HG02759 (cell line): ENCODE data around the gene PRDM8.
"Not testable (repeated sequence)": the region's sequence is repeated elsewhere in the genome, so short reads cannot be mapped to it uniquely, and the experiment has no call there.

Source experiments
- ATAC-seq: cut with Tn5 transposase; IDR thresholded peaks from one replicate; pipeline ENCODE4 v1.9.1; 2021; ENCODE audit warnings: mild to moderate bottlenecking, moderate library complexity; ENCODE audit not compliant: unreplicated experiment

Gene PRDM8

GRCh38 chr4:80225595-80225994 is 28.3 kb downstream of the PRDM8 start:
- ATAC-seq = no peak

GRCh38 chr4:80226094-80226493 is 28.8 kb downstream of the PRDM8 start:
- ATAC-seq = no peak

- ATAC-seq = no peak
Measured at GRCh38 chr4:80228460-80228859, 31.2 kb downstream of the PRDM8 start.

- no peak for ATAC-seq
Measured at GRCh38 chr4:80229128-80229527, 31.8 kb downstream of the PRDM8 start.

GRCh38 chr4:80229590-80229989 is 32.3 kb downstream of the PRDM8 start:
- peak; percentile 58 for ATAC-seq

- ATAC-seq = no peak
Measured at GRCh38 chr4:80231180-80231579, 33.9 kb downstream of the PRDM8 start.

- ATAC-seq = no peak
Measured at GRCh38 chr4:80232707-80233370, 35.5 kb downstream of the PRDM8 start.

- no peak for ATAC-seq
Measured at GRCh38 chr4:80233390-80233789, 36.1 kb downstream of the PRDM8 start.

- no peak for ATAC-seq
Measured at GRCh38 chr4:80235451-80235850, 38.1 kb downstream of the PRDM8 start.

- ATAC-seq = no peak
Measured at GRCh38 chr4:80237992-80238391, 40.7 kb downstream of the PRDM8 start.

GRCh38 chr4:80239480-80240150 is 42.3 kb downstream of the PRDM8 start:
- ATAC-seq = no peak

- no peak for ATAC-seq
Measured at GRCh38 chr4:80240976-80241375, 43.7 kb downstream of the PRDM8 start.

- ATAC-seq = no peak
Measured at GRCh38 chr4:80243274-80244018, 46.1 kb downstream of the PRDM8 start.

- not testable (repeated sequence) for ATAC-seq
Measured at GRCh38 chr4:80247484-80247883, 50.2 kb downstream of the PRDM8 start.

GRCh38 chr4:80249144-80249543 is 51.8 kb downstream of the PRDM8 start:
- no peak for ATAC-seq

GRCh38 chr4:80252427-80252826 is 55.1 kb downstream of the PRDM8 start:
- no peak for ATAC-seq

- ATAC-seq = no peak
Measured at GRCh38 chr4:80252953-80253352, 55.6 kb downstream of the PRDM8 start.

- no peak for ATAC-seq
Measured at GRCh38 chr4:80253510-80253909, 56.2 kb downstream of the PRDM8 start.
